ENCODE measurements around the gene CYP27C1. TPM values are rescaled to one million over a fixed set of nuclear protein-coding genes. Genes with fewer than 3 reads are reported as not detected.

The CYP27C1 gene
- total and polyA plus RNA-seq, 10 of the 15 experiments (the other 5 are each of a cell fraction or from before 2014, with no cell fraction given) = not detected

DNA sequence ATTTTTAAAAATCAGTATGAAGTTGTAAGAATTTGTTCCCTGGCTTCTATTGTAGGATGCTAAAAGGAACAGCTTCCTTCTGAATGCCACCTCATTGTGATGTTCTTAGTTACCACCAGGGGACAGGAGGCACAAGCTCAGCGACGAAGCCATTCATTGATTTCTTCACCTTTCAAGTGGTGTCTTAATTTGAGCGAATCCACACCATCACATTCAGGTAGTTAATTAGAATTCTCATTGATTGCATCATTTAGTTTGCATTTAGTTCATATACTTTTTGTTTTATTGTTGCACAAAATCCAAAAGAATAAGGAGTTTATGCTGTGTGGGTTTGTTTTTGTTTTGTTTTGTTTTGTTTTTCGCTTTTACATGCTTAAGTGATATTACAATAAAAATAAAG is 23.1 kb downstream of the CYP27C1 start (continued):
- TF ChIP-seq SRF (IDR thresholded peaks at IDR 0.05; ENCODE audit: low read depth in 2 of 2, low read length in 2 of 2) (no peak), RUNX3 (IDR thresholded peaks at IDR 0.05; ENCODE audit: low read length) (no peak), STAT1 (conservative IDR thresholded peaks at IDR 0.05) (no peak), NFIC (IDR thresholded peaks at IDR 0.05; ENCODE audit: low read depth, low read length) (no peak), YY1 (IDR thresholded peaks at IDR 0.05; ENCODE audit: low read depth, low read length) (0 out of 2 replicates have a peak, but pooled peaks have one; percentile 20), SMAD5 (IDR thresholded peaks at IDR 0.05; ENCODE audit: low read depth) (no peak), RAD21 (IDR thresholded peaks at IDR 0.05; ENCODE audit: insufficient read depth, low read depth, low read length) (peak; percentile 51), MTA3 (IDR thresholded peaks at IDR 0.05; ENCODE audit: borderline replicate concordance, low read length) (no peak), YBX1 (IDR thresholded peaks at IDR 0.05) (no peak), CREM (IDR thresholded peaks at IDR 0.05; ENCODE audit: low read depth) (no peak), BACH1 (IDR thresholded peaks at IDR 0.05; ENCODE audit: borderline replicate concordance) (no peak), NR2C2 (IDR thresholded peaks at IDR 0.05; ENCODE audit: borderline replicate concordance, control insufficient read depth, insufficient read length, low read depth) (no peak), ZNF622 (IDR thresholded peaks at IDR 0.05) (no peak), RAD51 (IDR thresholded peaks at IDR 0.05) (no peak), BCL11A (IDR thresholded peaks at IDR 0.05; ENCODE audit: low read depth, low read length) (no peak), PAX5 (IDR thresholded peaks at IDR 0.05; ENCODE audit: borderline replicate concordance, low read depth, low read length) (no peak), ZNF384 (IDR thresholded peaks at IDR 0.05; ENCODE audit: borderline replicate concordance, low read depth, low read length) (no peak), HCFC1 (IDR thresholded peaks at IDR 0.05; ENCODE audit: low read length) (no peak), RFX5 (IDR thresholded peaks at IDR 0.05; ENCODE audit: low read depth, low read length) (no peak)
- TF ChIP-seq, protein P1, sequence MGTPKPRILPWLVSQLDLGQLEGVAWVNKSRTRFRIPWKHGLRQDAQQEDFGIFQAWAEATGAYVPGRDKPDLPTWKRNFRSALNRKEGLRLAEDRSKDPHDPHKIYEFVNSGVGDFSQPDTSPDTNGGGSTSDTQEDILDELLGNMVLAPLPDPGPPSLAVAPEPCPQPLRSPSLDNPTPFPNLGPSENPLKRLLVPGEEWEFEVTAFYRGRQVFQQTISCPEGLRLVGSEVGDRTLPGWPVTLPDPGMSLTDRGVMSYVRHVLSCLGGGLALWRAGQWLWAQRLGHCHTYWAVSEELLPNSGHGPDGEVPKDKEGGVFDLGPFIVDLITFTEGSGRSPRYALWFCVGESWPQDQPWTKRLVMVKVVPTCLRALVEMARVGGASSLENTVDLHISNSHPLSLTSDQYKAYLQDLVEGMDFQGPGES (IDR thresholded peaks at IDR 0.05) = no peak
- TF ChIP-seq, protein P2, sequence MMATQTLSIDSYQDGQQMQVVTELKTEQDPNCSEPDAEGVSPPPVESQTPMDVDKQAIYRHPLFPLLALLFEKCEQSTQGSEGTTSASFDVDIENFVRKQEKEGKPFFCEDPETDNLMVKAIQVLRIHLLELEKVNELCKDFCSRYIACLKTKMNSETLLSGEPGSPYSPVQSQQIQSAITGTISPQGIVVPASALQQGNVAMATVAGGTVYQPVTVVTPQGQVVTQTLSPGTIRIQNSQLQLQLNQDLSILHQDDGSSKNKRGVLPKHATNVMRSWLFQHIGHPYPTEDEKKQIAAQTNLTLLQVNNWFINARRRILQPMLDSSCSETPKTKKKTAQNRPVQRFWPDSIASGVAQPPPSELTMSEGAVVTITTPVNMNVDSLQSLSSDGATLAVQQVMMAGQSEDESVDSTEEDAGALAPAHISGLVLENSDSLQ (IDR thresholded peaks at IDR 0.05) = no peak
- TF ChIP-seq, protein P3, sequence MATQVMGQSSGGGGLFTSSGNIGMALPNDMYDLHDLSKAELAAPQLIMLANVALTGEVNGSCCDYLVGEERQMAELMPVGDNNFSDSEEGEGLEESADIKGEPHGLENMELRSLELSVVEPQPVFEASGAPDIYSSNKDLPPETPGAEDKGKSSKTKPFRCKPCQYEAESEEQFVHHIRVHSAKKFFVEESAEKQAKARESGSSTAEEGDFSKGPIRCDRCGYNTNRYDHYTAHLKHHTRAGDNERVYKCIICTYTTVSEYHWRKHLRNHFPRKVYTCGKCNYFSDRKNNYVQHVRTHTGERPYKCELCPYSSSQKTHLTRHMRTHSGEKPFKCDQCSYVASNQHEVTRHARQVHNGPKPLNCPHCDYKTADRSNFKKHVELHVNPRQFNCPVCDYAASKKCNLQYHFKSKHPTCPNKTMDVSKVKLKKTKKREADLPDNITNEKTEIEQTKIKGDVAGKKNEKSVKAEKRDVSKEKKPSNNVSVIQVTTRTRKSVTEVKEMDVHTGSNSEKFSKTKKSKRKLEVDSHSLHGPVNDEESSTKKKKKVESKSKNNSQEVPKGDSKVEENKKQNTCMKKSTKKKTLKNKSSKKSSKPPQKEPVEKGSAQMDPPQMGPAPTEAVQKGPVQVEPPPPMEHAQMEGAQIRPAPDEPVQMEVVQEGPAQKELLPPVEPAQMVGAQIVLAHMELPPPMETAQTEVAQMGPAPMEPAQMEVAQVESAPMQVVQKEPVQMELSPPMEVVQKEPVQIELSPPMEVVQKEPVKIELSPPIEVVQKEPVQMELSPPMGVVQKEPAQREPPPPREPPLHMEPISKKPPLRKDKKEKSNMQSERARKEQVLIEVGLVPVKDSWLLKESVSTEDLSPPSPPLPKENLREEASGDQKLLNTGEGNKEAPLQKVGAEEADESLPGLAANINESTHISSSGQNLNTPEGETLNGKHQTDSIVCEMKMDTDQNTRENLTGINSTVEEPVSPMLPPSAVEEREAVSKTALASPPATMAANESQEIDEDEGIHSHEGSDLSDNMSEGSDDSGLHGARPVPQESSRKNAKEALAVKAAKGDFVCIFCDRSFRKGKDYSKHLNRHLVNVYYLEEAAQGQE (IDR thresholded peaks at IDR 0.05; ENCODE audit: low read depth, low read length) = no peak
- TF ChIP-seq, protein P4, sequence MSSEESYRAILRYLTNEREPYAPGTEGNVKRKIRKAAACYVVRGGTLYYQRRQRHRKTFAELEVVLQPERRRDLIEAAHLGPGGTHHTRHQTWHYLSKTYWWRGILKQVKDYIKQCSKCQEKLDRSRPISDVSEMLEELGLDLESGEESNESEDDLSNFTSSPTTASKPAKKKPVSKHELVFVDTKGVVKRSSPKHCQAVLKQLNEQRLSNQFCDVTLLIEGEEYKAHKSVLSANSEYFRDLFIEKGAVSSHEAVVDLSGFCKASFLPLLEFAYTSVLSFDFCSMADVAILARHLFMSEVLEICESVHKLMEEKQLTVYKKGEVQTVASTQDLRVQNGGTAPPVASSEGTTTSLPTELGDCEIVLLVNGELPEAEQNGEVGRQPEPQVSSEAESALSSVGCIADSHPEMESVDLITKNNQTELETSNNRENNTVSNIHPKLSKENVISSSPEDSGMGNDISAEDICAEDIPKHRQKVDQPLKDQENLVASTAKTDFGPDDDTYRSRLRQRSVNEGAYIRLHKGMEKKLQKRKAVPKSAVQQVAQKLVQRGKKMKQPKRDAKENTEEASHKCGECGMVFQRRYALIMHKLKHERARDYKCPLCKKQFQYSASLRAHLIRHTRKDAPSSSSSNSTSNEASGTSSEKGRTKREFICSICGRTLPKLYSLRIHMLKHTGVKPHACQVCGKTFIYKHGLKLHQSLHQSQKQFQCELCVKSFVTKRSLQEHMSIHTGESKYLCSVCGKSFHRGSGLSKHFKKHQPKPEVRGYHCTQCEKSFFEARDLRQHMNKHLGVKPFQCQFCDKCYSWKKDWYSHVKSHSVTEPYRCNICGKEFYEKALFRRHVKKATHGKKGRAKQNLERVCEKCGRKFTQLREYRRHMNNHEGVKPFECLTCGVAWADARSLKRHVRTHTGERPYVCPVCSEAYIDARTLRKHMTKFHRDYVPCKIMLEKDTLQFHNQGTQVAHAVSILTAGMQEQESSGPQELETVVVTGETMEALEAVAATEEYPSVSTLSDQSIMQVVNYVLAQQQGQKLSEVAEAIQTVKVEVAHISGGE (CRISPR knock-in tag; IDR thresholded peaks at IDR 0.05) = no peak
